Activated T-helper 17 cell treated with anti-CD3 and anti-CD28 coated beads, Interleukin-2, amount 50 U/mL, for 72 hours (primary cell): ENCODE measurements around the gene ADGRL3. TPM values are rescaled to one million over a fixed set of nuclear protein-coding genes. Genes with fewer than 3 reads are reported as not detected.

Source experiments
- ATAC-seq: fragments of 150-1000 bp; cut with Tn5 transposase; replicated peaks from 2 replicates; pipeline ENCODE4 v1.10.0; 2021; ENCODE audit warnings: mild to moderate bottlenecking, moderate library complexity
- H3K27ac Mint-ChIP-seq: one replicate; pipeline ENCODE4 v1.8.0; 2022; ENCODE audit warnings: mixed read lengths
- H3K27me3 Mint-ChIP-seq: one replicate; pipeline ENCODE4 v1.8.0; 2022; ENCODE audit warnings: mixed read lengths
- H3K36me3 Mint-ChIP-seq: one replicate; pipeline ENCODE4 v1.8.0; 2022; ENCODE audit warnings: low read depth, mild to moderate bottlenecking, mixed read lengths
- H3K4me1 Mint-ChIP-seq: one replicate; pipeline ENCODE4 v1.8.0; 2022; ENCODE audit warnings: mixed read lengths
- H3K4me3 Mint-ChIP-seq: one replicate; pipeline ENCODE4 v1.8.0; 2022; ENCODE audit warnings: mild to moderate bottlenecking, mixed read lengths
- H3K9me3 Mint-ChIP-seq: one replicate; pipeline ENCODE4 v1.8.0; 2022; ENCODE audit warnings: mixed read lengths
- total RNA-seq, 2 donors: library from RNA; stranded (reverse); gene quantifications; one replicate each; pipeline ENCODE4 v1.2.3, GENCODE V29; 2022

The ADGRL3 gene
- total RNA-seq, 2 donors from 2014 or later: not detected

DNA sequence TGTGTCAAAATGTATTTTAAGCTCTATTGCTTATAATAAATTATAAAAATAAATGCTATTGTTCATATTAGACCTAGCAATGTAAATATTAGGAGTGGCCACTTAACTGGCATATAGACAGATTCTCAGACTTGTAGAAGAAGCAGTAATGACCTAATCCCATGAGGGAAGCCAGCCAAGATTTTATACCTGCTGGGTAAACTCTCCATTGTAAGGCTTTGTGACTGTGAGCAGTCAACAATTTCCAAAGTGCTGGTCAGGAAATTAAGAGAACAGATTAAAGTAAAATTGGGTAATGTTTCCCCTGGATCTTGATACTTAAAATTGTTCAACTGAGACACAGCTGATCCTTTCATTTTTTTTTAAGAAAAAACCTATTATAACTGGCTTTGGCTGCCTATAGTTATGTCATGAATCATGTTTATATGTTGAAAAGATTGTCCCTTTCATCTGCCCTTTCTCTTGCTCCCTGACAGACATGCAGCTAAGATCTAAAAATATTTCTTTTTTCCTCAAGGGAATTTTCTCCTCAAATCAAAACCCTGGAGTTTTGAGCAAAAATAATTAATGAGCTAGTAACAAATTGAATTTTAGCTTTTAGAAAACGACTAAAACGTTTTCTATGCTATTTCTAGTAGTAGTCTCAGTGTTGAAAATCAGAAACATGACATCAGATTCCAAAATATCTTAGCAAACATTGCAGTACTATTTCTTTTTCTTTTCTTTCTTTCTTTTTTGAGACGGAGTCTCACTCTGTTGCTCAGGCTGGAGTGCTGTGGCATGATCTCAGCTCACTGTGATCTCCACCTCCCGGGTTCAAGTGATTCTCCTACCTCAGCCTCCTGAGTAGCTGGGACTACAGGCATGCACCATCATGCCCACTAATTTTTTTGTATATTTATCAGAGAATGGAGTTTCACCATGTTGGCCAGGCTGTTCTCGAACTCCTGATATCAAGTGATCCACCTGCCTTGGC is 77.9 kb downstream of the ADGRL3 start:
- Mint-ChIP-seq H3K36me3 (no peaks in the 10 kb centered on the region), H3K4me1 (no peaks in the 10 kb centered on the region), H3K9me3 (peaks cover 14% of the 10 kb centered on the region), H3K27ac (no peak overlapping the region), H3K4me3 (no peak overlapping the region), H3K27me3 (no peaks in the 10 kb centered on the region)
- no peak for ATAC-seq

DNA sequence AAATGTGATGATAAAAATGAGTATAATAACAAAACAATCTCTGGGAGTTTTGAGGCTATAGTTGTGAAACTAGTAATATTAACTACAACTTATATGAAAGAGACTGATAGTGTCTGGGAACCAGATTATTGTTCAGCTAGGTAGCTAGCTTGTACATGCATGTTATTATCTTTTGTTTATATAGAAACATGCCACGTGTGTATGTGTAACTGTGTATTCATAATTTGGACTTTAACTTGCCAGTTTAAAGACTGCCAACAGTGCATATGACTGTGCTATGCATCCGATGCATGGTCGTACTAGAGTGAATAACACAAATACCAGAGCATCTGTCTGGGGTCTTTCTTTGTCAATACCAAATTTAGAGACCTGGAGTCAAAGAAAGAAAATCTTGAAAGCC is 92.2 kb downstream of the ADGRL3 start:
- H3K27me3 Mint-ChIP-seq: no peaks in the 10 kb centered on the region
- H3K4me1 Mint-ChIP-seq: no peaks in the 10 kb centered on the region
- H3K36me3 Mint-ChIP-seq: no peaks in the 10 kb centered on the region
- H3K9me3 Mint-ChIP-seq: peaks cover 7% of the 10 kb centered on the region
- no peak for ATAC-seq
- H3K27ac Mint-ChIP-seq: no peak overlapping the region
- no peak overlapping the region for H3K4me3 Mint-ChIP-seq

GRCh38 chr4:61293707-61294400 is 93.7 kb downstream of the ADGRL3 start:
- Mint-ChIP-seq H3K27ac (no peak overlapping the region), H3K36me3 (no peaks in the 10 kb centered on the region), H3K27me3 (no peaks in the 10 kb centered on the region), H3K9me3 (peaks cover 7% of the 10 kb centered on the region), H3K4me3 (no peak overlapping the region), H3K4me1 (no peaks in the 10 kb centered on the region)
- no peak for ATAC-seq

GRCh38 chr4:61294936-61295335 is 94.8 kb downstream of the ADGRL3 start:
- H3K27ac Mint-ChIP-seq: no peak overlapping the region
- no peaks in the 10 kb centered on the region for H3K27me3 Mint-ChIP-seq
- no peak overlapping the region for H3K4me3 Mint-ChIP-seq
- H3K9me3 Mint-ChIP-seq: peaks cover 7% of the 10 kb centered on the region
- ATAC-seq: no peak
- no peaks in the 10 kb centered on the region for H3K36me3 Mint-ChIP-seq
- no peaks in the 10 kb centered on the region for H3K4me1 Mint-ChIP-seq

DNA sequence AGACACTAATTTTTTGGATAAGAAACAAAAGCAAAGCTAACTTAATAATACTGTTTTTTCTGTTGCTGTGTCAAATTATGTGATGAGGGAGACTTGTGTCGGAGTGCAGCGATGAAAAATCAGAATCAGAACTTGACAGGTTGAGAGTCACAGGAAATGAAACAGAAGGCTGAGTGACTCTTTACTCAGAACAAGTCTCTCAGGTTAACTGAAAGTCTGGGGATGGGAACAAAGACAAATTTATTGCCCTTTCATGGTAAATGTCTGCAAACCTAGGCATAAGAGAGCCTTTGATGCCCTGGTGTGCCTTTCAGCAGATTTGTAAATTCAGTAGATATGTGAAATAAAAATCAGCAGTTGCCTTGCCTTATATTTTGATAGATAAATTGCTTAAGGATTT is 96.0 kb downstream of the ADGRL3 start:
- H3K4me1 Mint-ChIP-seq: no peaks in the 10 kb centered on the region
- H3K9me3 Mint-ChIP-seq: peaks cover 11% of the 10 kb centered on the region
- no peak for ATAC-seq
- no peaks in the 10 kb centered on the region for H3K36me3 Mint-ChIP-seq
- no peaks in the 10 kb centered on the region for H3K27me3 Mint-ChIP-seq
- H3K27ac Mint-ChIP-seq: no peak overlapping the region
- no peak overlapping the region for H3K4me3 Mint-ChIP-seq

DNA sequence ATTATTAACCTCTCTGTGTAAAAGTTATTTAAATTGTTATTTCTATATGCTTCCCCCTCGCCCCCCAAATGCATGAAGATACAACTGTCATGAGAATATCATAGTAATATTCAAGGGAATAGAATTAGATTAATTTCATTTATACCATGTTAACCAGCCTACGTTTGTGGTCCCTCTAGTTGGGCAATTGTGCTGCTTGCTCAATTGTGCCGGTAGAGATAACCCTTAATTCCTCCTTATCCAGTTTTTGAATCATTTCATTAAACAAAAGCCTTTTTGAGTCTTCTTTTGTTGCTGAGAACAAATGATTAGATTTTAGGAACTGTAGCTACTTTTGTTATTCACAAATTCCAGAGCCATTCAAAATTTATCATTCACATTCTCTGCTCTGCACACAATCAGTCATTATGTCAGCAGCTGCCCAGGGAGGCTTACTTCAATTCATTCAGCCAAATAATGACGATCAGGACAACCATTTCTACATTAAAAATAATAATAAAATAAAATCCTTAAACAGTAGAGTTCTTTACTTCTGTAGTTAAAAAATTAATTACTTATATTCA is 98.1 kb downstream of the ADGRL3 start:
- Mint-ChIP-seq H3K27ac (no peak overlapping the region), H3K9me3 (peaks cover 8% of the 10 kb centered on the region), H3K36me3 (no peaks in the 10 kb centered on the region), H3K4me3 (no peak overlapping the region), H3K27me3 (no peaks in the 10 kb centered on the region), H3K4me1 (no peaks in the 10 kb centered on the region)
- no peak for ATAC-seq

- no peak overlapping the region for H3K27ac Mint-ChIP-seq
- H3K9me3 Mint-ChIP-seq: peaks cover 8% of the 10 kb centered on the region
Observed at GRCh38 chr4:61299316-61299715, 99.2 kb downstream of the ADGRL3 start.

DNA sequence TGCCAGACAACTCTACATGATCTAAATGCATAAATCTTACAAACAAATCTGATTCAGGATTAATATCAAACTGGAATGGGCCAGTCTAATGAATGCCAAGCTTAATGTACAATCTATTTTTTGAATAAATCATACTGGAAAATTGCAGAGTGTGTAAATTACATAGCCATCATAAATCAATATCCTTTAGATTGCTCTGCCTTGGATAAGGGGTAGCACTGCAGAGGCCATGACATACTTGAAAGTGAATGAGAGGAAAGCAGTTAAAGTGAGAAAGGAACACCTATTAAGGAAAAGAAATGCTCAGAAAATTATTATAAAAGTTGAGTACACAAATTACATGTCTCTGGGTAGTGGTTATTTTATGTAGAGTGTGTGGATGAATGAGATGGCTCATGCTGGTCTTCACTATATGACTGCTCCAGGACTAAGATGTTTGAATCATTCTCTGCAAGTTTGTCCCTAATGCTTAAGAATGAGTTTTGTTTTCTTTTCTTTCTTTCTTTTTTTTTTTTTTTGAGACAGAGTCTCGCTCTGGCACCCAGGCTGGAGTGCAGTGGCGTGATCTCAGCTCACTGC is 100.2 kb downstream of the ADGRL3 start:
- no peak for ATAC-seq
- Mint-ChIP-seq H3K27me3 (no peaks in the 10 kb centered on the region), H3K27ac (no peak overlapping the region), H3K4me1 (no peaks in the 10 kb centered on the region), H3K4me3 (no peak overlapping the region), H3K9me3 (peaks cover 13% of the 10 kb centered on the region), H3K36me3 (no peaks in the 10 kb centered on the region)

More at GRCh38 chr4:61299316-61299715, 99.2 kb downstream of the ADGRL3 start:
- H3K4me1 Mint-ChIP-seq: no peaks in the 10 kb centered on the region
- ATAC-seq: no peak
- no peaks in the 10 kb centered on the region for H3K36me3 Mint-ChIP-seq
- no peaks in the 10 kb centered on the region for H3K27me3 Mint-ChIP-seq
- no peak overlapping the region for H3K4me3 Mint-ChIP-seq

- H3K4me1 Mint-ChIP-seq: no peaks in the 10 kb centered on the region
- no peak overlapping the region for H3K27ac Mint-ChIP-seq
- no peak for ATAC-seq
- H3K27me3 Mint-ChIP-seq: no peaks in the 10 kb centered on the region
- peaks cover 17% of the 10 kb centered on the region for H3K9me3 Mint-ChIP-seq
- no peaks in the 10 kb centered on the region for H3K36me3 Mint-ChIP-seq
- no peak overlapping the region for H3K4me3 Mint-ChIP-seq
Observed at GRCh38 chr4:61301271-61301670, 101.1 kb downstream of the ADGRL3 start.

DNA sequence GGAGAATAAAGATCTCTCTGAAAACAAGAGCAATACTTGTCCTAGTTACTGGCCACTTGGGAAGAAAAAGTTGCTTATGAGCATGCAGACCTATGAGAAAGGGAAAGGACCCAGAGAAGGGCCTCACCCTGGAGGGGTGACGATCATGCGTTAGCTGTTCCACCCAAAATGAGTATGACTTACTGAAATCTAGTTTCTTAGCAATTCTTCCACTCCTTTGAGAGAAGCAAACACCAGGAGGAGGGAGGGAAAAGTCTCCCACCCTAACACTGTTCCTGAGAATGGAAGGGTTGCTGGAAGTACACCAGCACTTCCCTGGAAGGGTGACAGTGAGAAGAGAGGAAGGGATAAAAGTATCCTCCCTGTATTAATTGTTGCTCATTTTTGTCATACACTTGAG is 107.9 kb downstream of the ADGRL3 start:
- H3K9me3 Mint-ChIP-seq: peaks cover 18% of the 10 kb centered on the region
- no peak overlapping the region for H3K27ac Mint-ChIP-seq
- no peaks in the 10 kb centered on the region for H3K4me1 Mint-ChIP-seq
- H3K36me3 Mint-ChIP-seq: no peaks in the 10 kb centered on the region
- no peak for ATAC-seq
- no peaks in the 10 kb centered on the region for H3K27me3 Mint-ChIP-seq
- no peak overlapping the region for H3K4me3 Mint-ChIP-seq

DNA sequence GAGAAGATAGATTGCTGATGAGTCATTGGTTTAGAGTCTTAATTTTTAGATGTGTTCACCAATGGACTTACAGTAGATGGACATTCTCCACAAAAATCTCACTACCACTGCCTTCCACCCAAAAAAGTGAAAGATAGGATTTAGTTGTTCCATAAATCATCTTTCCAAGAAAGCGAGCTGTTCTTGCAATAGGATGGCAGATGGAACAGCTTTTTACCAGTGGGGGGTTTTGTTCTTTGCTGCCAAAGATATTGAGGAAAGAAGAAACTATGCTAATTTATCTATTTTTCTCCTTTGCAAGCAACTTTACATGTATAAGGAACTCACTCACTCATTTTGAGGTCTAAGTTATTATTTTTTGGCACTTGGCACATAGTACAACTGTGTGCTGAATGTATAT is 109.5 kb downstream of the ADGRL3 start:
- H3K4me3 Mint-ChIP-seq: no peak overlapping the region
- no peak for ATAC-seq
- H3K9me3 Mint-ChIP-seq: peaks cover 20% of the 10 kb centered on the region
- H3K36me3 Mint-ChIP-seq: no peaks in the 10 kb centered on the region
- no peak overlapping the region for H3K27ac Mint-ChIP-seq
- H3K4me1 Mint-ChIP-seq: no peaks in the 10 kb centered on the region
- H3K27me3 Mint-ChIP-seq: no peaks in the 10 kb centered on the region

DNA sequence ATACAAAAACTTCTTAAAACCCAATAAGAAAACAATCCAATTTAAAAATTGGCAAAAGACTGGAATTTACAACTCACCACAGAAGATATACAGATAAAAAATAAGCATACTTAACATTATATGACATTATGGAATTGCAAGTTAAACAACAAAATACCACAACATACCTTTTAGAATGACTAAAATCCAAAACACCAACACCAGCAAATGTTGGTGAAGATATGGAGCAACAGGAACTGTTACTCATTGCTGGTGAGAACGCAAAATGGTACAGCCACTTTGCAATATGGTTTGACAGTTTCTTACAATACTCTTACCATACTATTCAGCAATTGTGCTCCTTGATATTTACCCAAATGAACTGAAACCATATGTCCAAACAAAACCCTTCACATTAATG is 112.4 kb downstream of the ADGRL3 start:
- no peak for ATAC-seq
- Mint-ChIP-seq H3K9me3 (peaks cover 29% of the 10 kb centered on the region), H3K27me3 (no peaks in the 10 kb centered on the region), H3K27ac (no peak overlapping the region), H3K36me3 (no peaks in the 10 kb centered on the region), H3K4me1 (no peaks in the 10 kb centered on the region), H3K4me3 (no peak overlapping the region)

GRCh38 chr4:61318431-61318830 is 118.3 kb downstream of the ADGRL3 start:
- no peak overlapping the region for H3K27ac Mint-ChIP-seq
- no peaks in the 10 kb centered on the region for H3K27me3 Mint-ChIP-seq
- H3K36me3 Mint-ChIP-seq: no peaks in the 10 kb centered on the region
- H3K4me3 Mint-ChIP-seq: no peak overlapping the region
- peaks cover 29% of the 10 kb centered on the region for H3K9me3 Mint-ChIP-seq
- H3K4me1 Mint-ChIP-seq: no peaks in the 10 kb centered on the region
- ATAC-seq: no peak

DNA sequence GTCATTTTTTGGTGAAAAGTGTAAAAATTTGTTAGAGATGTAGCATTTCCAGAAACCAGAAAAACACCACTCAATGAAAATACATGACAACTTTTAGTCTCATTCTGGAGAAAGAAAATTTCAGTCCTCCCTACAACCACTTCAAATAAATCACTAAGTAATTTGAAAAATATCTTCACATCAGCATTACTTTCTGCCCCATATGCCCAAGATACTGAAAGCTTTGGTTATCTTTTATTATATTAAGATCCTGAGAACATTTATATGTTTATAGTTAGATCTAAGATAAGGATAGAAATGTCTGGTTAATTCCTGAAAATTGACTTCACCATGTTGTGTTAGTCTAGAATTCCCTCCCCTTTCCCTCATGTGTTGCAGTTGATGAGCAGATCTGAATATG is 119.0 kb downstream of the ADGRL3 start:
- ATAC-seq: no peak
- Mint-ChIP-seq H3K9me3 (peaks cover 35% of the 10 kb centered on the region), H3K36me3 (no peaks in the 10 kb centered on the region), H3K27me3 (no peaks in the 10 kb centered on the region), H3K27ac (no peak overlapping the region), H3K4me1 (no peaks in the 10 kb centered on the region), H3K4me3 (no peak overlapping the region)
